T-helper 22 cell (primary cell): Measurements from ENCODE around the gene TBXAS1.

ENCODE experiments used
- DNase-seq: peaks from one replicate; pipeline ENCODE4 v3.0.0-alpha.2; 2020; ENCODE audit warnings: low read depth

TBXAS1 gene

DNA sequence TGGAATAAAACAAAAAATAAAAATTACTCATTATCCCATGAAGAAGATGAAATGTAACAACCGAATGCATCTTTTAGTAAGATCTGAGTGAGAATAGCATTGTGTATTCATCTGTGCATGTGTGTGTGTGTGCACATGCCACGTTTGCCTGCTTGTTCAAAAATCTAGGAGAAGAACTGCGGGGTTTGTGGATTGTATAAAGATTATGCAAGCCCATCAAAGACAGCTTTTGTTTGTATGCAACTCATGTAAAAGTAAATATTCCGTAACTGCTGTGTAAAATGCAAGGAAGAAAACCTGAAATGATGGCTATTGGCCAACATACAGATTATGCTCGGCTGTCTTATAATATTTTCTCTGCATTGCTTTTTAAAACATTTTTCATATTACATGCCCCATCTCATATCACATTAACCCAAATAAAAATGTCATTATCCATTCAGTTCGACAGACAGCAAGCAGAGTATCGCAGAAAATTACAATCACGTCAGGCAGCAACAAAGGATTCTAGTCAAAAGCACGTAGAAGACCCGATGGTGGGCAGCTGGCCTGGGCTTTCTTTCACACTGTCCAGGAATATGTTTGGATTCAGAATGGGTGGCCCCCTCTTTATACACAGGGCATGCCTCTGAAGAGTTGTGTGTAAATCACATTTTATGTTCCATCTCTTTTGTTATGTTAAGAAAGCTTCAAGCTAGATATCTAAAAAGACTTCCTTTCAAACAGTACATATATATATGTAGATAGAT lies 119.7 kb downstream of the TBXAS1 start:
- no peak for DNase-seq

- no peak for DNase-seq
These were observed 120.6 kb downstream of the TBXAS1 start for GRCh38 chr7:139949629-139950028.

- no peak for DNase-seq
These were observed 121.9 kb downstream of the TBXAS1 start for GRCh38 chr7:139950881-139951525.

DNA sequence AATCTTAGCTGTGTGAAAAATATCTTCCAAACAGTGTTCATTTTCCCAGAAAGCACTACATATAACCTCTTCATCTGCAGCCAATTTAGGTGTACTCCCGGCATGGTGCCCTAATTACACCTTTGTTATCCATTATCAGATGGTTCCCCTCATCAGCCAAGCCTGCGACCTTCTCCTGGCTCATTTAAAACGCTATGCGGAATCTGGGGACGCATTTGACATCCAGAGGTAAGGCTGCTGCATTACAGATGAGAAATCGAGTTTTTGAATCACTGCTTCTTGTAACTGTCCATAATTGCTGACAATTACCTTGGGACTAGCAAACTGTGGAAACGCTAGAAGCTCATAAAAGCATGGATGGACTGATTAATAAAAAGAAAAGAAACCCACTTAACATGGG lies 124.2 kb downstream of the TBXAS1 start:
- DNase-seq = no peak

- DNase-seq = no peak
These were observed 126.2 kb downstream of the TBXAS1 start for GRCh38 chr7:139955109-139955820.

DNA sequence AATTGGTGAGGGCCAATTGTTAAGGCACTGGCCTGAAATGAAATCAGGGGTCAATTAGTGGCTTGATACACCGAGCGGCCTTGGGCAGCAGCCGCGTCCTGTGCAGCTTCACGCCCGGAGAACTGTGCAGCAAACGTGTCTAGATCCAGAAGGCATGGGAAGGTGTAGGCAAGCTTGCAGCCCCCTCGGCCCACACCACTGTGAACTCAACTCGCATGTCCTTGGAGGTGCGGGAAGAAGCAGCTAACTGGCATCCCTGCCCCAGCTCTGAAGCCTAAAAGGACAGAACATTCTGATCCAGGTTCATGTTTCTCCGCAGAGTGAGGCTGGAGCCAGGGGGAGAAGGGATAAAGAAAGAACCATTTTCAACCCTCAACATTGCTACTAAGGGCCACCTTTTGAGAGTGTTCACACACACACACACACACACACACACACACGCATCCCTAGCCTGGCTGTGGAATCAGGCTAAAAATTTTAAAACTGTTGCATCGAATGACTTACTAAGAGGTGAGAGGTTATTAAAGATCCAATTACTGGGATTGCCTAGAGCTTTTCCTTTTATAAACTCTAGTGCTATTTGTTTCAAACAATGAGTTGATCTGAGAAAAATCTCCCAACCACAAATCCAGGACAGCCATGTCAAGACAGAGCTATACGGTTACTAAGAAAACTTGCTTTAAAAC lies 129.7 kb downstream of the TBXAS1 start:
- DNase-seq = no peak

GRCh38 chr7:139959285-139959628 lies 130.2 kb downstream of the TBXAS1 start:
- no peak for DNase-seq

- no peak for DNase-seq
These were observed 130.7 kb downstream of the TBXAS1 start for GRCh38 chr7:139959718-139960117.

DNA sequence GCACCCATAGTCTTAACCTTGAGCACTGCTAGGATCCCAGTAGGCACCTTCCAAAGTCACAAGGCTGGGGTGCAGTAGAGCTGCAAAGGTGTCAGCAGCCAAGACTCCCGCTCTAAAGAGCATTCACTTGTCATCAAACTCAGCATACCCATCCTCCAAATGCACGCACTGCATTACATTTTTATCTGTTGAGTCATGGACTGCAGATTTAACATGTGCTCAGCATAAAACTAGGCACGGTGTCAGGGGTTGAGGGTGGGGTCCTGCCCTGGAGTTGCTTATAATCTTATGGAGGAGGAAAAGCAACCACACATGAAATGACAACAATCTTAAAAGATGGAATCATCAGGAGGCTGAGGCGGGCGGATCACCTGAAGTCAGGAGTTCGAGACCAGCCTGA lies 131.1 kb downstream of the TBXAS1 start:
- DNase-seq = no peak

GRCh38 chr7:139965942-139966628 lies 137.0 kb downstream of the TBXAS1 start:
- DNase-seq = no peak

- no peak for DNase-seq
These were observed 137.9 kb downstream of the TBXAS1 start for GRCh38 chr7:139966949-139967348.

- no peak for DNase-seq
These were observed 139.9 kb downstream of the TBXAS1 start for GRCh38 chr7:139968931-139969330.

- DNase-seq = no peak
These were observed 143.0 kb downstream of the TBXAS1 start for GRCh38 chr7:139972029-139972428.

GRCh38 chr7:139973101-139974050 lies 144.3 kb downstream of the TBXAS1 start:
- DNase-seq = no peak

DNA sequence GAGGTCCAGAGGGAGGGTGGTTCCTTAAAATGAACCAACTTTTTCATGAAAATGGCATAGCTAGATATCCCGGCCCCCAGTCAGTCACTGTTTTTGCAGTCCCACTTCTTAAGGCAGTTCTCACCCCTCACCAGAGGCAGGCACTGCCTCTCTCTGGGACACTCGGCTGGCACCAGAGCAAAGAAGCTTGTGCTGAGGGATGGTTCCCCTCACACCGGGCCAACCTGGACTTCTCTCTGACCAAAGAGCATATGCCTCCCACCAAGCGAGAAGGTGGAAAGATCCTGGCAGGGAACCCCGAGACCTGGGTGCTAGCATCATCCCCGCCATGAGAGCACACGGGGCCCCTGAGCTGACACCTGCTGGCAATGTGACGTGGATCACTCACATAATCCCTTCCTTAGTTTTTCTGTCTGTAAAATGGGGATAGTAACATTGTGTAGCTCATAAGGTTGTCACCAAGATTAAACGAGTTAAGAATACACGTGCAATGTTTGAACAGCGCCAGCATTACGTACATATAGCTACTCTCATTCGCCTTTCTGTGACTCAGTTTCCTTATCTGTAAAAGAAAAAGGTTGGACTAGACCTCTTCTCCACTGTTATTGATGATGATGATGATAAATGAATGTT lies 145.2 kb downstream of the TBXAS1 start:
- DNase-seq = no peak

GRCh38 chr7:139976055-139976837 lies 147.2 kb downstream of the TBXAS1 start:
- no peak for DNase-seq

GRCh38 chr7:139976838-139977656 lies 148.0 kb downstream of the TBXAS1 start:
- no peak for DNase-seq

DNA sequence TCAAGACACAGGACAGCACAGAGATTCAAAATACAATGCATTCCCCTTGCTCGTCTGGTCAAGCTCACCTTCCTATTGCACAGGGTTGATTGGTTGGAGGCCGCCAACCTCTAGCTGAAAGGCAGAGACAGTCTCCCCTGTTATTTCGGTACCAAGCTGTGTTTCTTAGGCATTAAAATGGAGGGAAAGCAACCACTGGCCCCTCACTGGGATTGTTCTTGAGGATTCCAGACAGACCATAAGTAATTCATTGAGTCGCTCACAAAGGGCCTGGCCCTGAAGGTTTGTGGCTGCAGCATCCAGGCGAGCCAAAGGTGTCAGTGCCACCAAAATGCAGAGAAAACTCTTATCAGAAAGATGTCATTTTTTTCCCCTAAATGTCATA lies 152.4 kb downstream of the TBXAS1 start:
- DNase-seq = no peak
